Measurements from ENCODE around the gene PAX5.
A peak's percentile ranks its signal among the peaks of the same experiment; 100 is the strongest.

DNA sequence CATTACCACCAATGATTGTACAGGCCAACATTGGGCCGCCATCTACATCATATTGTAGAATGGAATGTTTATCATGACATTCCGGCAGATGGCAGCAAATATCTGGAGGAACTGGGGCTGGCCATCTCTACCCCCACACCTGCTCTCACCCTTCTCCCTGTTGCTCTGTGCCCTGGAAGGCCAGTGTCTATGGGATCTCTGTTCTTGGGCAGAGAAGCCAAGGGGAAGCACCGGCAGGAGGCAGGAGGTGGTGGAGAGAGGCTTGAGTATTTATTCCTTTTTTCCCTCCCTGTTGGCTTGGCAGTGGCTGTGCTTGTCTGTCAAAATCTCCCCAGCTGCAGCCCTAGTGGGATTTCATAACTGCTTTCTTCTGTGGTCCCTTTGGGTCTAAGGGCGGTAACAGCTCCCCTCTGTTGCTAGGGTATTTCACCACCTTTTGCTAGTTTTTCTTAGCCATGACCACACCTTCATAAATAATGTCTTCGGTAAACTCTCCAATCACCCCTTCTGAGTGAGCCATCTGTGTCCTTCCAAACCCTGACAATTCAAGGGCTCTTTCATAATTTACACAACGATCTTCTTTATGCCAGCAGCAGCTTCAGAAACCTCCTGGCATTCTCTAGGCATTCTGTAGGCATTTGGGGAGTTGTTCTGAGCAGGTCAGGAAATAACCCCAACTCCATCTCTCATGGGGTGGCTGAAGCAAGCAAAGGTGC is 235.6 kb downstream of the PAX5 start:
- TF ChIP-seq, protein P1, sequence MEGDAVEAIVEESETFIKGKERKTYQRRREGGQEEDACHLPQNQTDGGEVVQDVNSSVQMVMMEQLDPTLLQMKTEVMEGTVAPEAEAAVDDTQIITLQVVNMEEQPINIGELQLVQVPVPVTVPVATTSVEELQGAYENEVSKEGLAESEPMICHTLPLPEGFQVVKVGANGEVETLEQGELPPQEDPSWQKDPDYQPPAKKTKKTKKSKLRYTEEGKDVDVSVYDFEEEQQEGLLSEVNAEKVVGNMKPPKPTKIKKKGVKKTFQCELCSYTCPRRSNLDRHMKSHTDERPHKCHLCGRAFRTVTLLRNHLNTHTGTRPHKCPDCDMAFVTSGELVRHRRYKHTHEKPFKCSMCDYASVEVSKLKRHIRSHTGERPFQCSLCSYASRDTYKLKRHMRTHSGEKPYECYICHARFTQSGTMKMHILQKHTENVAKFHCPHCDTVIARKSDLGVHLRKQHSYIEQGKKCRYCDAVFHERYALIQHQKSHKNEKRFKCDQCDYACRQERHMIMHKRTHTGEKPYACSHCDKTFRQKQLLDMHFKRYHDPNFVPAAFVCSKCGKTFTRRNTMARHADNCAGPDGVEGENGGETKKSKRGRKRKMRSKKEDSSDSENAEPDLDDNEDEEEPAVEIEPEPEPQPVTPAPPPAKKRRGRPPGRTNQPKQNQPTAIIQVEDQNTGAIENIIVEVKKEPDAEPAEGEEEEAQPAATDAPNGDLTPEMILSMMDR (IDR thresholded peaks at IDR 0.05; ENCODE audit: low read length) = peak; percentile 31
- TF ChIP-seq EZH2 (optimal IDR thresholded peaks at IDR 0.05; ENCODE audit: low read depth, low read length) (no peak), EZH2phosphoT487 (IDR thresholded peaks at IDR 0.05; ENCODE audit: low read length) (no peak)
